ENCODE data around the gene MBD2. TPM values are rescaled to one million over a fixed set of nuclear protein-coding genes. Genes with fewer than 3 reads are reported as not detected.

The MBD2 gene
- total and polyA plus RNA-seq, 2 donors (not counting 1 experiment from before 2014, with no cell fraction given), result 53.0 to 134 TPM

DNA sequence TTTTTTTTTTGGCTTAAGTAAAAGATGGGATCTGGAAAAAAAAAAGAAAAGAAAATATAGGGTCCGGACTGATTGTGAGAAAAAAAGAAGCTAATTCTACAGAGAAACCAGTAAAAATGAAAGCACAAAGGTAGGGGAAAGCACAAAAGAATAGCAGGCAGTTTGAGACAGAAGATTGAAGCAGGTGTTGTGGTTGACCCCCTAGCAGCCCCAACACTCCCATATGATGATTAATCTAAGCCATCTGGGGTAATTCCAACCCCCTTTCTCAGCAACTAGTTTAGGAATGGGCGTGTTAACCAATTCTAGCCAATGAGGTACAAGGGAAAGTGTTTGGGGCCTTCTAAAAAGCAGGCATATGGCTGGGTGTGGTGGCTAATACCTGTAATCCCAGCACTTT lies 77.0 kb downstream of the MBD2 start:
- TF ChIP-seq, protein P1, sequence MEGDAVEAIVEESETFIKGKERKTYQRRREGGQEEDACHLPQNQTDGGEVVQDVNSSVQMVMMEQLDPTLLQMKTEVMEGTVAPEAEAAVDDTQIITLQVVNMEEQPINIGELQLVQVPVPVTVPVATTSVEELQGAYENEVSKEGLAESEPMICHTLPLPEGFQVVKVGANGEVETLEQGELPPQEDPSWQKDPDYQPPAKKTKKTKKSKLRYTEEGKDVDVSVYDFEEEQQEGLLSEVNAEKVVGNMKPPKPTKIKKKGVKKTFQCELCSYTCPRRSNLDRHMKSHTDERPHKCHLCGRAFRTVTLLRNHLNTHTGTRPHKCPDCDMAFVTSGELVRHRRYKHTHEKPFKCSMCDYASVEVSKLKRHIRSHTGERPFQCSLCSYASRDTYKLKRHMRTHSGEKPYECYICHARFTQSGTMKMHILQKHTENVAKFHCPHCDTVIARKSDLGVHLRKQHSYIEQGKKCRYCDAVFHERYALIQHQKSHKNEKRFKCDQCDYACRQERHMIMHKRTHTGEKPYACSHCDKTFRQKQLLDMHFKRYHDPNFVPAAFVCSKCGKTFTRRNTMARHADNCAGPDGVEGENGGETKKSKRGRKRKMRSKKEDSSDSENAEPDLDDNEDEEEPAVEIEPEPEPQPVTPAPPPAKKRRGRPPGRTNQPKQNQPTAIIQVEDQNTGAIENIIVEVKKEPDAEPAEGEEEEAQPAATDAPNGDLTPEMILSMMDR (IDR thresholded peaks at IDR 0.05), result no peak
- no peak for TF ChIP-seq EZH2 (IDR thresholded peaks at IDR 0.05; ENCODE audit: borderline replicate concordance, insufficient read depth, low read depth, low read length, poor library complexity, severe bottlenecking)
- Mint-ChIP-seq H3K27ac (no peak overlapping the region), H3K27me3 (no peaks in the 10 kb centered on the region), H3K4me1 (no peaks in the 10 kb centered on the region), H3K9me3 (ENCODE audit: insufficient read depth) (peaks cover 8% of the 10 kb centered on the region), H3K4me3 (no peak overlapping the region)
- DNase-seq, result no peak
- ChIA-PET POLR2A (no interaction called here), CTCF (no interaction called here)
- H3K9me3 ChIP-seq (ENCODE audit: control extremely low read depth in 1 of 3, control insufficient read depth in 2 of 3, insufficient read depth in 1 of 3, low read length in 2 of 3), result peaks cover 1 to 3% (median 2%) of the 10 kb centered on the region in 3 donors
- no peak for ATAC-seq (ENCODE audit: low read depth)
- no peaks in the 10 kb centered on the region for H3K79me2 ChIP-seq (ENCODE audit: control insufficient read depth, insufficient read depth, low read length)
- intact Hi-C loops (cut with micrococcal nuclease), result no loop called here
- no peak overlapping the region for H3K27ac ChIP-seq (ENCODE audit: low read length in 2 of 2)
- no peaks in the 10 kb centered on the region for H4K20me1 ChIP-seq (ENCODE audit: control insufficient read depth, insufficient read depth, low read length, poor library complexity, severe bottlenecking)
- no peaks in the 10 kb centered on the region for H3K36me3 ChIP-seq (replicated peaks in 1 of 2; ENCODE audit: control extremely low read depth in 1 of 2, control insufficient read depth in 1 of 2, extremely low read depth in 1 of 2, insufficient read depth in 2 of 2, low read length in 1 of 2)
- H3K9ac ChIP-seq (ENCODE audit: low read length), result no peak overlapping the region
- no peaks in the 10 kb centered on the region for H3K27me3 ChIP-seq (replicated peaks in 1 of 4; ENCODE audit: control extremely low read depth in 1 of 4, control insufficient read depth in 3 of 4, insufficient read depth in 4 of 4, low read length in 3 of 4)
- H2AFZ ChIP-seq (ENCODE audit: insufficient read depth, low read depth, low read length, poor library complexity, severe bottlenecking), result no peak overlapping the region
- no peak overlapping the region for H3K4me3 ChIP-seq (ENCODE audit: control extremely low read depth in 1 of 5, extremely low read depth in 1 of 5, insufficient read depth in 1 of 5, low read depth in 2 of 5, low read length in 4 of 5)
- no peak overlapping the region for H3K4me2 ChIP-seq (replicated peaks; ENCODE audit: low read depth, low read length, poor library complexity, severe bottlenecking)
- H3K4me1 ChIP-seq (ENCODE audit: control insufficient read depth in 2 of 2, insufficient read depth in 2 of 2, low read length in 2 of 2), result no peaks in the 10 kb centered on the region
- 80% methylated on average over 1 of the region's 2 CpGs for WGBS (ENCODE audit: insufficient coverage)

DNA sequence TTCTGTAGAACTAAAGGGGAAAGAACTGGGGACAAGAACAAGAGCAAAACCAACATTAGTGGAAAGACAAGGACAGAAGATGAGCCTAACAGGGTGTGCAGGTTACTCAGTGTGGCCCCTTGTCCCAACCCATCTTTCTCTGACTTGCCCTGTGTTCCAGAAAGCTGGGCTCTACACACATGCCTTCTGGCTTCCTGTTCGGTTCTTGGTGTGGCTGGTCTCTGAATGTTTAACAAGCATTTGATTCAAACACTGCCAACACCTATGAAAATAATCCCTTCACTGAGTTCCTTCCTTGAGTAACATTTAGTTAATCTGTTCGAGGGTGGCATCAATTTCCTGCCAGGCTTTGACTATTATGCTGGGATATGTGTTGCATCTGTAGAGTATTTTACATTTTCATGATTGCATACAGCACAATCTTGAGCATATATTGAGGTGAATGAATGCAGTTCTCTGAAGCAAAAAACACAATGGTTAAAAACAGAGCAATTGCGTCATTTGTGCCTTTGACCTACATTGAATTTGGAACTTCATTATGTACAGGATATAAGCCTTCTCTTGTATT lies 83.3 kb downstream of the MBD2 start:
- no peak overlapping the region for H3K27ac ChIP-seq (ENCODE audit: low read length in 2 of 2)
- CTCF ChIA-PET, result no interaction called here
- no peaks in the 10 kb centered on the region for H3K36me3 ChIP-seq (replicated peaks in 1 of 2; ENCODE audit: control extremely low read depth in 1 of 2, control insufficient read depth in 1 of 2, extremely low read depth in 1 of 2, insufficient read depth in 2 of 2, low read length in 1 of 2)
- Mint-ChIP-seq H3K9me3 (ENCODE audit: insufficient read depth) (peaks cover 17% of the 10 kb centered on the region), H3K4me3 (no peak overlapping the region), H3K27me3 (no peaks in the 10 kb centered on the region), H3K4me1 (no peaks in the 10 kb centered on the region), H3K27ac (no peak overlapping the region)
- H3K4me1 ChIP-seq (ENCODE audit: control insufficient read depth in 2 of 2, insufficient read depth in 2 of 2, low read length in 2 of 2), result no peaks in the 10 kb centered on the region
- 100% methylated on average over 1 of the region's 3 CpGs for WGBS (ENCODE audit: insufficient coverage)
- no peaks in the 10 kb centered on the region for H4K20me1 ChIP-seq (ENCODE audit: control insufficient read depth, insufficient read depth, low read length, poor library complexity, severe bottlenecking)
- POLR2A ChIA-PET, result no interaction called here
- no peak overlapping the region for H3K9ac ChIP-seq (ENCODE audit: low read length)
- H3K27me3 ChIP-seq (replicated peaks in 1 of 4; ENCODE audit: control extremely low read depth in 1 of 4, control insufficient read depth in 3 of 4, insufficient read depth in 4 of 4, low read length in 3 of 4), result no peaks in the 10 kb centered on the region
- ATAC-seq (ENCODE audit: low read depth) (no peak), DNase-seq (no peak)
- no peak overlapping the region for H2AFZ ChIP-seq (ENCODE audit: insufficient read depth, low read depth, low read length, poor library complexity, severe bottlenecking)
- H3K9me3 ChIP-seq (ENCODE audit: control extremely low read depth in 1 of 3, control insufficient read depth in 2 of 3, insufficient read depth in 1 of 3, low read length in 2 of 3), result peaks cover 7 to 14% (median 13%) of the 10 kb centered on the region in 3 donors
- H3K4me2 ChIP-seq (replicated peaks; ENCODE audit: low read depth, low read length, poor library complexity, severe bottlenecking), result no peak overlapping the region
- intact Hi-C loops (cut with micrococcal nuclease), result no loop called here
- no peaks in the 10 kb centered on the region for H3K79me2 ChIP-seq (ENCODE audit: control insufficient read depth, insufficient read depth, low read length)
- TF ChIP-seq, protein P1 (IDR thresholded peaks at IDR 0.05), result no peak
- TF ChIP-seq EZH2 (IDR thresholded peaks at IDR 0.05; ENCODE audit: borderline replicate concordance, insufficient read depth, low read depth, low read length, poor library complexity, severe bottlenecking), result no peak
- H3K4me3 ChIP-seq (ENCODE audit: control extremely low read depth in 1 of 5, extremely low read depth in 1 of 5, insufficient read depth in 1 of 5, low read depth in 2 of 5, low read length in 4 of 5), result no peak overlapping the region
